HG03521 (cell line): ENCODE data around the gene PCGF2.
A peak's percentile ranks its signal among the peaks of the same experiment; 100 is the strongest.
"Not testable (repeated sequence)": the region's sequence is repeated elsewhere in the genome, so short reads cannot be mapped to it uniquely, and the experiment has no call there.

Experiments
- ATAC-seq: cut with Tn5 transposase; IDR thresholded peaks from one replicate; pipeline ENCODE4 v1.9.1; 2021; ENCODE audit warnings: mild to moderate bottlenecking, moderate library complexity; ENCODE audit not compliant: unreplicated experiment

Gene PCGF2

DNA sequence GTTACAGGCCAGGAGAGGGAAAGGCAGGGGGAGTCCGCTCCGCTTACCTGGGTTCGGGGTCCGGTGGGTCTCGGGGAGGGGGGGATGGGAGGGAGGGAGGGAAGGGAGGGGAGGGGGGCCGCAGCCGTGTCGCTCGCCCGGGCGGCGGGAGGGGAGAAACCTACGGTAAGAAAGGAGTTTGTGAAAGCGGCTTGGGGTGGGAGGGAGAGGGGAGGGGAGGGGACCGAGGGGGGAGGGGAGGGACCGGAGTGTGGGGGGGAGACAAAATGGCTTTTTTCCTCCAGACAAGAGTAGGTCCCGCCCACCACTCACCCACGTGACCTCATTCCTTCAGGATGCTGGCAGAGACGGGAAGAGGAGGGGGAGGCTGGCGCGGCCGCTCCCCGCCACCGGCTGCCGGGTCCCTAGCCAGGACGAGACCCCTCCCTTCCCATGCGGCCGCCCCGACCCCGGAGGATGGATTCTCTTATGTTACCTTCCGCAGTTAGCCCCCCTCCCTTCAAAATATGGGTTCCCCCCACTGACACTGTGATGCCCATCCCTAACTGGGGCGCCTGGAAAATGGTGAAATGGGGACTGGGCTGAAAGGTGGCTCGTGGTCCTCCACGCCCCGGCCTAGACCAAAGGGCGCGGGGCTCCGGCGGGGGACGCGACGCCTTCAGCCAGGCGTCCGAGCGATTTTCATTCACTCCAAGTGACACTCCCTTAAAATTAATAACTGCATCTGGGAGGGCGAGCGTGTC is at the start of gene PCGF2:
Gene PCGF2, minus strand, starts transcription at position 188 of the 743 bp plus-strand sequence. CDS start 7,934 bp downstream, outside the sequence.
- ATAC-seq = no peak

DNA sequence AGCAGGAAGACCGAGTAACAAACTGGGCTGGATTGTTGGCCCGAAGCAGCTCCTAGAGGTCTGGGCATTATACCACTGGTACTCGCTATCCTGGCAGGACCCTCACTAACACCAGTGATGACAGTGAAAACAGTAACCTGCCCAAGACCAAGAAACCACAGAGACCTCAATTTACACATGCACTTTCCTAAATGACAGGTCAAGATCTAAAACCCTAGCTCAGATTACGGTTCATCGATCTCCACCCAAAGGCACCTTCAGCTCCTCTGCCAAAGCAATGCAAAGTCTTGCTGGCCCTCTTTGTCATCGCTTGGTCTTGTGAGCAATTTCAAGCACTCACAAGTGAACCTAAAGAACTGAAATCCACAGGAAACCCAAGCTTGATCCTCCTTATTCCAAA is 49.7 kb upstream of the PCGF2 start:
- no peak for ATAC-seq

DNA sequence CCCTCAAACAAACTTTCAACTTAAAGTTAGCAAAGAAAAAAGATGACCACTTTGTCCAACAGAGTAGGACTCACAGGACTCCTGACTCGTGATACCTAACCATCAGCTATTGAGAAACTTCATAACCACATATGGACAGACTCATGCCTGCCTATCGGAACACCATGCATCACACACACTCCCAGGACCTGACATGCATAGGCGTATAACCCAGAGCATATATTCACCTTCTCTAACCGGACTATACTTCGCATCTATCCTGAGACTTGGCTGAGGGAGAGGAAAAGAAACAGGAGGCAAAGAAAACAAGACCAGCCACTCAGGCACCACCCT is 49.0 kb upstream of the PCGF2 start:
- ATAC-seq = no peak

DNA sequence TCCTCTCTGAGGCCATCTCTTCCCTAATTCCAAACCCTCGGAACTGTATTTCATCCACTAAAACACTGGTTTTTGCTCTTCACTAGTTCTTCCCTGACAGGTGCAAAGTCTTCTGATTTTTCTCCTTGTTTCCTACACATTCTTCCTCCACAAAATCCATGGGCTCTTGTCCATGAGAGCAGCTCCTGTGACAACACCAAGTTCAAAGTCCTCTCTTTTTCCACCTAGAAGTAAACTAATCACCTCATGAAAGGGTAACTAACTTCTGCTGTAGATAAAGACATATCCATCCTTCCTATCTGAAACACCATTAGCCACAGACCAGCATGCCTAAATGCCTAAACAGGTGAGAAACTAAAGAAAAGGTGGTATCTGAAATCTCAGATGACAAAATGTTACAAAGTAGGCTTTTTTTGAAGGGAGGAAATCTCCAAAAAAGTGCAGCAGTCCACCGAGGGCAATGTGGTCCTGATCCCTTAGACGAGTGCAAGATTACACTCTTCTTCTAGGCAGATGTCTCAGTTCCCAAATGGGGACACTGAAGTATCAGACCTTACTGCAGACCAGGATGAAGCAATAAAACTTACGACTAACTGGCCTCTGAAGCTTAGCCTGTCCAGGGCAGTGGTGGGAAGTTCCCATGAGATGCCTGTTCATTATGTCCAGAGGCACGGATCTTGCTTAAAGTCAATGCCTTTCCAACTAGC is 48.5 kb upstream of the PCGF2 start:
- no peak for ATAC-seq

DNA sequence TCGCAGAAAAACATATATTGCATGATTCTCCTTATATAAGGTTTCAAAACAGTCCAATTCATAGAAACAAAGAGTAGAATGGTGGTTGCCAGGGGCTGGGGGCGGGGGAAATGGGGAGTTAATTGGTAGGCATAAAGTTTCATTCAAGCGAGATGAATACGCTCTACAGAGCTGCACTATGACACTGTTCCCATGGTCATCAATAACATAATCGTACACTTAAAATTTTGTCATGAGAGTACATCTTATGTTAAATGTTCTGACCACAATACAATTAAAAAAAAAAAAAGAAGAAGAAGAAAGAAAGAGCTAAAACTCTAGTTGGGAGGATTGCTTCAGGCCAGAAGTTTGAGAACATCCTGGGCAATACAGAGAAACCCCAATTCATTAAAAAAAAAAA is 46.1 kb upstream of the PCGF2 start:
- ATAC-seq = no peak

DNA sequence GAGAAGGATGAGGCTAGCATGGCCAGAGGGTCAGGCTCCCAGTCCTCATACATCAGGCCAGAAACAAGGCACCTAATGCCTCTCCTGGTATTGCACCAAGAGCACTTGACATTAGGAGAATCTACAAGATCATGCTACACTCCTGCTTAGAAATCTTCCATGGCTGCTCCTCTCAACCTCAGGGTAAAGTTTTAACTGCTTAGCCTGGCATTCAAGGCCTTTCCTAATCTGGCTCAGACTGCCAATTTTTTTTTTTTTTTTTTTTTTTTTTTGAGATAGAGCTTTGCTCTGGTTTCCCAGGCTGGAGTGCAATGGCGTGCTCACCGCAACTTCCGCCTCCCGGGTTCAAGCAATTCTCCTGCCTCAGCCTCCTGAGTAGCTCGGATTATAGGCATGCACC is 43.0 kb upstream of the PCGF2 start:
- no peak for ATAC-seq

DNA sequence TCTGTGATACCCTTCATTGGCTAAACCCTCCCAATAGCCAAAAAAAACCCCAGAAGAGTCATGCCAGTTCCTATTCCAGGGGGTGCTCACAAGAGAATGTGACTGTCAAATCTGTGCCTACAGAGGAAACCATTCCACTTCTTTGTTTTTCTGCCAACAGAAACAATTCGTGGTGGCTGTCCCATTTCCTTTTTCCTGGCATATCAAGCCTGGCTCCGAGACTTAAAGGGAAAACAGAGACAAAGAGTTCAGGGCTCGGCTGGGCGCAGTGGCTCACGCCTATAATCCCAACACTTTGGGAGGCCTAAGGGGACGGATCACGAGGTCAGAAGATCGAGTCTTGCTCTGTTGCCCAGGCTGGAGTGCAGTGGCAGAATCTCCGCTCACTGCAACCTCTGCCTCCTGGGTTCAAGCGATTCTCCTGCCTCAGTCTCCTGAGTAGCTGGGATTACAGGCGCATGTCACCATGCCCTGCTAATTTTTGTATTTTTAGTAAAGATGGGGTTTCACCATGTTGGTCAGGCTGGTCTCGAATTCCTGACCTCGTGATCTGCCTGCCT is 42.1 kb upstream of the PCGF2 start:
- not testable (repeated sequence) for ATAC-seq

DNA sequence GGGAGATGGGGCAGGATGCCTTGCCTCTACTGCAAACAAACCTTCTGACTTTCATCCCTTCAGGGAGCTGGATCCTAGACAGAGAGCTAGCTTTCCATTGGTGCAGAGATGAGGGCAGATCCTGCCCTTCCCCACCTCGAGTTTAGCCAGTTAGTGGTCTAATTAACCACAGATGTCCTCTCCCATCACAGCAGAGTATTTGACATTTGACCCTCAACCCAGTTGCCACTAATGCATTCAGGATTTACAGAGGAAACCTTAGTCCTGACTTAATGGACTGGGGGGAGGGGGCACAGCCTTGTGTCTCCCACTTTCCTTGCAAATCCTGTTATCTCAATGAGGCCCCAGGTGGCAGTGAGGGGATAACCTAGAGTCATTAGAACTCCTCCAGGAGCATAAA is 41.0 kb upstream of the PCGF2 start:
- ATAC-seq = no peak

DNA sequence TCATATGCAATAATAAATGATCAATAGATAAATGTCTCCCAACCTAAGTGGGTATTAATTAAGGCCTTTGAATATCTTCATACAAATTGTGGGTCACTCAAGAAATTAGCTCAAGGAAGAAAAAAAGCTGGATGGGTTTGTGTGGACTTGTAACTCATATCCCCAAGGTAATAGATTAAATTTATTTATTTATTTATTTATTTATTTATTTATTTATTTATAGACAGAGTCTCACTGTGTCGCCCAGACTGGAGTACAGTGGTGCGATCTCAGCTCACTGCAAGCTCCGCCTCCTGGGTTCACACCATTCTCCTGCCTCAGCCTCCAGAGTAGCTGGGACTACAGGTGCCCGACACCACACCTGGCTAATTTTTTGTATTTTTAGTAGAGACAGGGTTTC is 39.9 kb upstream of the PCGF2 start:
- ATAC-seq = not testable (repeated sequence)

DNA sequence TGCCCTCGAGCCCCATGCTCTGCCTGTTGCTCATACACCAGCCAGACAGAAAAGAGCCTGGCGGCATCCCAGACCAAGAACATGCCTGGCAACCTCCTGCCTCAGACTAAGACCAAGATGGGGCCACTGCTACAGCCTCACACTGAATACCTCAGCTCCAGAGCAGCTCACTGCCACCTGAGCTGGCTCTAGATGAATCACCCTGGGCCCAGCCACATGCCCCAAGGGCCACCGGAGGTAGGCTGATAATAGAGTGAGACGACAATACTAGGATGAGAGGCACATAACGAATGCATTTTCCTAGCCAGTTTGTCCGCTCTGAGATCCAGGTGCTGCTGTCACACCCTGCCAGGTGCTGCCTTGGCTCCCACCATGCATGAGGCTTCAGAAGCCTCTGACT is 38.2 kb upstream of the PCGF2 start:
- ATAC-seq = no peak

DNA sequence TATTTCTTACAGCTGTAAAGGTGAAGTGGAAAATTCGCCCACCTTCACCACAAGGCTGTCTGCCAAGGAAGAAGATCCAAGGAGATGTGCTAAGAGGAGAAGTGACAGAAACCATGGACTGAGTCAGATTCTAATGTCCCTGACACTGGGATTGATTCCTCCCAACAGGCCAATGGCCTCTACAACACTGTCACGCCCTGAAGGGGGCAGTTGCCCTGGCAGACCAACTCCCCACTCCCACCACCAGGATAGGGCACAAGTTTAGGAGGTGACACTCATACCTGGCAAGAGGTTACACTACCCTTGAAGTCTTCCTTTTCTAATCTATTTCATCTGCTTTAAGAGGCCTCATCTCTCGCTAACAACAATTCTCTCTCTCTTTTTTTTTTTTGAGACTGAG is 35.1 kb upstream of the PCGF2 start:
- ATAC-seq = no peak

DNA sequence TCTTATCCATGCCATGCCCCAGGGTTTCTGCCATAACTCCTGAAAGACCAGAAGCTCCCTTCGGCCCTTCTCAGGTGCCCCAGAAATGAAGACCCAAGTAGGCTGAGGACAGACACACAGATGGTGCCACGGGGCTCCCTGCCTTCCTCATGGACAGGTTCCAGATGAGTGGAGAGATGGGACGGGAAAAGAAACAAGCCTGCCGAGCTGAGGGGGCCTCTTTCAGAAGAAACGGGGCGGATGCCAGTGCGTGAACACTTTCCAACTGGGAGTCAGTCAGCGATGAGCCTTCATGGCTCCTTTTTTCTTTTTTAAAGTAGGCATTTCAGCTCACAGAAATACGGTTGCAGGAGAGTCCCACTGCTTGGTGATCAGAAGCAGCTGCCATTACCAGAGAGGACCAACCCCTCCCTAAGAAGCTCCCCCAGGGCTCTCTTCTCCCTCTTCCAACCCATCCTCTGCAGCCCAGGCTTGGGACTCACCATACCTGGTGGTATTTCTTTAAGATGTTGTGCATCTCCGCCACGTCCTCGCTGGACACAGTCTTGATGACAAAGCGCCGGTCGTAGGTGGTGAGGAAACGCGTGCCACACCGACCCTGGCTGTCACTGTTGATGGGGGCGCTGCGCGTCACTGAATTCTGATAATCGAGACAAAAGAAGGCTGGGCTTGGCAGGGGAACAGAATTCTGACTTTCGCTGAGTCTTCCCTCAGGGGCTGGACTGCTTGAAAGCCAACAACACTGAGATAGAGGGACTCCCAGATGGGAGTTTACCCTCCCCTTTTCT is 32.0 kb upstream of the PCGF2 start:
- ATAC-seq = no peak

DNA sequence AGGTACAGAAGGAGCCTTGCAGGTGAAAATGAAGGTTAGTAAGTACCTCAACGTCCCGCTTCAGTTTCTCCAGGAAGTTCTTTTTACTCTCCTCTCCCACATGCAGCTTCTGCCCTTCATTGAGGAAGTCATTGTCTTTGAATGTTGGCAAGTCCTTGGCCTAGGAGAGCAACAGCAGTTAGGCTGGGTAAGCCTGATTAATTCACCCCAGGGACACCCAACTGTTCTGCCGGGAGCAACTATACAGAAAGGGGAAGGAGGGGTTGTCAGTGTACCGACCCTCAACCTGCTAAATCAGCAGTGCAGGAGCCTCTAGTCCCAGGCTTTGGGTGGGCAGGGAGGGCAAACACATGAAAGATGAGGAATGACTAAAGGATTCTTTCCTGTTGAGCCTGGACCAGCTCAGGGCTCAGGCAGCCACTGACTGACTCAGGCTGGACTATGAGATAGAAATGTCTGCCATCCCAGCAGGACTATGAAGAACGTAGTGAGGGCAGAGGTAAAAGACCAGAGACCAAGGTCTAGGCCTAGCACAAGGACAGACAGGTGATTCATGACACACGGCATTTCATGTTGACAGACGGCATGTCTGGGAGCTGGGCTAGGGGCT is 29.6 kb upstream of the PCGF2 start:
- no peak for ATAC-seq

DNA sequence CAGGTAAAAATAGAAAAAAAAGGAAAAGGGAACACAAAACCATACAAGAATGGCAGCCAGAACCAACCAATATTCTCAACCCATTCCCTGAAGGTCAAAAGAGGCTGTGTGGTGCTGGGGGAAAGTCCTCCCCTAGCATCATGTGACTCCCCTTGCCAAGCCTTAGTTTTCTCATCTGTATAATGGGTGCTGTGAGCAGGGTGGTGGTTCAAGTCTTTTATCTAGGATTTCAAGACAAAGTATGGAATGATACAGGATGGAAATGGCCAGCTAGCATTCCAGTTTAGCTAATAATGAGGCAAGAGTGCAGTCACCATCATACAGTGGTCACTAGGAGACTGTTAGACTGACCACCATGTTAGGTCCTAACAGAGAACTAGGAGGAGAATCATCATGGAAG is 25.1 kb upstream of the PCGF2 start:
- ATAC-seq = no peak

DNA sequence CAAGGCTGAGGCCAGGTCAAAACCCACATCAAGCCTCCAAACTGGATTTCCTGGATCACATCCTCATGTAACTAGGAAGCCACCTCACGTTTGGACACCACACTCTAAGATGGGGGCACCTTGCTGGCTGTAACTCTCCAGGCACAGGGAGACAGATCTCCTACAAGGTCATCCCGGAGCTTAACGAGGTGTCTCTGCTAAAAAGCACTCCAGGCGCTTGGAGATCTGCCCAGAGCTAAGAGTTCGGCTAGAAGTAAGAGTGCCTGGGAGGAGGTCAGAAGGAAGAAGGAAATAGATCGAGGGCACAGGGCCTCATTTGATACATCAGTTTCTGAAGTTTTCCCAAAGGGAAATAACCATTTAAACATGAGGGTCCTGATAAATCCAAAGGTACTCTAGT is 20.3 kb upstream of the PCGF2 start:
- no peak for ATAC-seq

DNA sequence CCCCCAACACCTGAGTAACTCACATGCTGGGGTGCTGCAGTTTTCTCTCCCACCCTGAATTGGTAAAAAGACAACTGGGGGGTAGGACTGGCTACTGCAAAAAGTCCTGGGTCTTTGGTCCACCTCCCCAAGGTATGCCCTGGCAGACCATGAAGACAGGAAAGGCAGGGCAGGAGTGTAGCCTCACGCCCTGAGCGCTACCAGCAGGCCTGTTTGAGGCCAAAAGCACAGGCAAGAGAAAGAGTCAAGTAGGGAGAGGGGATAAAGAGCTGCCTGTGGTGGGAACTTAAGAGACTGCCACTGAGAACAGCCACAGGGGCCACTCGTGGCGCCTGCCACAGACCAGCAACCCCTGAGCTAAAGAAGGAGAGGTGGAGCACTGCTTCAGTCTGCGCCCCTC is 18.2 kb upstream of the PCGF2 start:
- no peak for ATAC-seq

DNA sequence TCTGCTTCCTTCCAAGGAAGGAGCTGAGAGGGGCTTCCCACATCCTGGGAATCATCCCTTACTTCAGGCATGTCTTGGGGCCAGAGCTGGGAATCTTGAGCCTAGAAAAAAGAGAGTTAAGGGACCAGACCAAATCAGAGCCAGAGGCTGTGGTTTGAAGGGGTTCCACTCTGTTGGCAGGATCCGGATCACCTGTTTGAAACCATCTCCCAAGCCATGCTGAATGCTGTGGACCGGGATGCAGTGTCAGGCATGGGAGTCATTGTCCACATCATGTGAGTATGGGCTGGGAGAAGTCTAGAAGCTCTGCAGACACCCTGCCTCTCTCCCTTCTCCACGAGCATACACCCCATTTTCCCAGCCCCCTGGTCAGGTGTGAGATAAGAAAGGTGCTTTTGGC is 14.1 kb upstream of the PCGF2 start:
- no peak for ATAC-seq

DNA sequence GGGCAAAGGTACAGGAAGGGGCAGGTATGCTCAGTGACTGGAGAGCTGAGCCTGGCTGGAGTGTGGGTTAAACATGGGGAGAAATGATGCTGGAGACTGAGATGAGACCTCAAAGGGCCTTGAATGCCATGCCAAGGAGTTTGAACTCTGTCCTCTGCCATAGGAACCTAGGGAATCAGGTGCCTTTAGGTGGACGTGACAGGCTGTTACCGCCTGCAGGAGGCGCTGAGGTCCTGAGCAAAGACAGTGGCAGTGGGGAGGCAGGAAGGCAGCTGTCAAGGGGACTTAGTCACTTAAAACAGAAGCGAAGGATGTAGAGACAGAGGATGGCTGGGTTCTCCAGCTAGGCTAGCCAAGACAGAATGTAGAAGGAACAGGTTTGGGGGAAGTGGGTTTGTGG is 13.5 kb upstream of the PCGF2 start:
- ATAC-seq = no peak

DNA sequence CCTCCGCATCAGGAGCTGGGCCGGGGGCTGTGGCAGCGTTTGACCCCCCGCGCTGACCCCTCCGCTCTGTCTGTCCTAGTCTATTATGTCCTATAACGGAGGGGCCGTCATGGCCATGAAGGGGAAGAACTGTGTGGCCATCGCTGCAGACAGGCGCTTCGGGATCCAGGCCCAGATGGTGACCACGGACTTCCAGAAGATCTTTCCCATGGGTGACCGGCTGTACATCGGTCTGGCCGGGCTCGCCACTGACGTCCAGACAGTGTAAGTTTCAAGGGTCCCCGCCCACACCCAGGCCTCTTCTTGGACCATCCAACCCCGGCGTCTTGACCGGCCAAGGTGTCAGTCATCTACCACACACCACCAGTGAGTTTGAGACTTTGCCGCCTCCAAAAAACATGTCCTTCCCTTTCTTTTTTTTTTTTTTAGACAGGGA is 5.0 kb upstream of the PCGF2 start:
- ATAC-seq = no peak

DNA sequence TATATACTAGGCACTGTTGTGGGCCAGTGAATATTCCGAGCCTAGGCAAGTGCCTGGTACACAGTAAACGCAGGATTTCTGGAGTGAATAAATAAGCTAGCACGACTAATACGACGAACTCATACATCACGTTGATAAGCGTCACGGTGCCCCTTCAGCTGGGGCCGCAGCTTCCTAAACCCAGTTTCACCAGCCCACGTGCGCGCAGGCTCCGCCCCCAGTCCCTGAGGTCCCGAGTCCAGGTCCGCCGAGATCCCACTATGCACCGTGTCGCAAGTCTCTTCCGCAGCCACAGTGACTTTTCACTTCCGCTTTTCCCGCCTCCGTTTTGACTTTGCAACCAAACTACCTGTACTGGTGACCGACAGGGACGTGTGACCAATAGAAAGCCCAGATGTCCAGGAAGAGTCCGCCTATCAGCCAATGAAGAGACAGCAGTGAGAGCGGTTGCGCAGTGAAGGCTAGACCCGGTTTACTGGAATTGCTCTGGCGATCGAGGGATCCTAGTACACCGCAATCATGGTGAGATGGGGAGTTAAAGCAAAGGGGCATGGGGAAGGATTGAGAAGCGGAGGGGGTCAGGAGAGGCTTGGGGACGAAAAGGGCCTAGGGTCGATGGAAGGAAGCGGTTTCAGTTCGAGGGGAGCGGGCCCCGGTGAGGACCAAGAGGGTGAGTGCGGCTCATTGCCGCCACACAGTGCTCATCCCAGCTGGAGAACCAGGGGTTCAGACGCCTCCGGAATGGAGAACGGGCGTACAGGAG is 4.4 kb upstream of the PCGF2 start, which contains the start of gene PSMB3:
Gene PSMB3, plus strand, starts transcription at position 434 of the 763 bp plus-strand sequence. Its CDS starts 86 bp downstream, at position 520.
- ATAC-seq = peak; percentile 83
